Measurements from ENCODE around the gene DAAM2.

DNA sequence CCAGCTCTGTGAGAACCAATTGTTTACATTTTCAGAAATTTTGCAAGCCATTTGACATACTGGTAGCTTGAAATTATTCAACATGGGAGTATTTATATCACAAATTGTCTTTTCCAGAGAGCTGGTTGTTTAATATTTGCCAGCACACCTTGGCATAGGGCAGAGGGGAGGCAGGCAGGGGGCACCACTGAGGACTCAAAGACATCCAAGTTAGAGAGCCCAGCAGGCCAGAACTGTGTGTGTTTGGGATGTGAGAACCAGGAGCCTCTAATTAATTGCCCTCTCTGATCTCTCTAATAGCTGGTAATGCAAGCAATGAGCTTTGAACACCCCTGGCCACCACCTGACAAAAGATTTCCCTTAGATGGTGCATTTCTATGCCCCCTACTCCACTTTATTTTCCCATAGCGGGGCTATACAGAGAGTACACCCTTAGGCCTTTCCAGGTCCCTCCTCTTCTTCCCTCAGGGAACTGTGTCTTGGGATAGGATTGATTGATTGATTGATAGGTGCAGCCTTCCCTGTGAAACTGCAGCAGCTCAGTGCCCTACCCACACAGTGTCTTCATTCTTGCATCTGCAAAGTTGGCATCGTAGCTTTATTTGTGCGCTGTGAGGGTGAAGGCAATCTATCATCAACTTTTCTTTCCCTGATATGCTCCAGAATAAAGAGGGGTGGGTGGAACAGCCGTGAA, 112.9 kb downstream of the DAAM2 start:
- TF ChIP-seq, protein P1, sequence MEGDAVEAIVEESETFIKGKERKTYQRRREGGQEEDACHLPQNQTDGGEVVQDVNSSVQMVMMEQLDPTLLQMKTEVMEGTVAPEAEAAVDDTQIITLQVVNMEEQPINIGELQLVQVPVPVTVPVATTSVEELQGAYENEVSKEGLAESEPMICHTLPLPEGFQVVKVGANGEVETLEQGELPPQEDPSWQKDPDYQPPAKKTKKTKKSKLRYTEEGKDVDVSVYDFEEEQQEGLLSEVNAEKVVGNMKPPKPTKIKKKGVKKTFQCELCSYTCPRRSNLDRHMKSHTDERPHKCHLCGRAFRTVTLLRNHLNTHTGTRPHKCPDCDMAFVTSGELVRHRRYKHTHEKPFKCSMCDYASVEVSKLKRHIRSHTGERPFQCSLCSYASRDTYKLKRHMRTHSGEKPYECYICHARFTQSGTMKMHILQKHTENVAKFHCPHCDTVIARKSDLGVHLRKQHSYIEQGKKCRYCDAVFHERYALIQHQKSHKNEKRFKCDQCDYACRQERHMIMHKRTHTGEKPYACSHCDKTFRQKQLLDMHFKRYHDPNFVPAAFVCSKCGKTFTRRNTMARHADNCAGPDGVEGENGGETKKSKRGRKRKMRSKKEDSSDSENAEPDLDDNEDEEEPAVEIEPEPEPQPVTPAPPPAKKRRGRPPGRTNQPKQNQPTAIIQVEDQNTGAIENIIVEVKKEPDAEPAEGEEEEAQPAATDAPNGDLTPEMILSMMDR (conservative IDR thresholded peaks at IDR 0.05) = no peak
- no peak for TF ChIP-seq ZFX (IDR thresholded peaks at IDR 0.05)

Data from C4-2B (cell line).